DND-41 (cell line): Measurements from ENCODE around the gene SFT2D2.

Experiments
- EZH2 ChIP-seq: IDR thresholded peaks from 3 replicates; pipeline ENCODE4 v1.6.1; 2012; ENCODE audit warnings: borderline replicate concordance, low read depth, mild to moderate bottlenecking, moderate library complexity, low read length, inconsistent platforms; ENCODE audit not compliant: severe bottlenecking
- TF ChIP-seq, protein P1 (sequence below): IDR thresholded peaks from 2 replicates; pipeline ENCODE4 v1.5.1; 2012; ENCODE audit warnings: borderline replicate concordance, low read length, moderate library complexity, mild to moderate bottlenecking; ENCODE audit not compliant: poor library complexity, severe bottlenecking; ENCODE audit errors: extremely low read depth

DNA sequence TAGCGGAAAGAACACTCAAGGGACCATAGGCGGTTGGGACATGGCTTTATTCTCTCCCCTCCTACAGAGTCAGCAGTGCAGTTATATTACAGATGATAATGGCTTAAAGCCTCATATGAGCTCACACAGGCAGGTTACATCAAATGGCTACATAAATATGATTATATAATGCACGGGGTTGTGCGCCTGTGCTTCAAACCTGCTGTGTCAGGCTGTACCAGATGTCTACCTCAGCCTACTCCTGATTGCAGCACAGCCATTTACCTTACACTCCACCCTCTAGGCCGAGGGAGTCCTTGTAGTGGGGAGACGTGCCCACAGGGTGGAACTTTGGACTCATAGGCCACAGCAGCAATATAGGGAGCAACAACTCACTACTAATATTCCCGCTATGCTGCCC is 38.5 kb downstream of the SFT2D2 start:
- TF ChIP-seq EZH2 = no peak
- TF ChIP-seq, protein P1, sequence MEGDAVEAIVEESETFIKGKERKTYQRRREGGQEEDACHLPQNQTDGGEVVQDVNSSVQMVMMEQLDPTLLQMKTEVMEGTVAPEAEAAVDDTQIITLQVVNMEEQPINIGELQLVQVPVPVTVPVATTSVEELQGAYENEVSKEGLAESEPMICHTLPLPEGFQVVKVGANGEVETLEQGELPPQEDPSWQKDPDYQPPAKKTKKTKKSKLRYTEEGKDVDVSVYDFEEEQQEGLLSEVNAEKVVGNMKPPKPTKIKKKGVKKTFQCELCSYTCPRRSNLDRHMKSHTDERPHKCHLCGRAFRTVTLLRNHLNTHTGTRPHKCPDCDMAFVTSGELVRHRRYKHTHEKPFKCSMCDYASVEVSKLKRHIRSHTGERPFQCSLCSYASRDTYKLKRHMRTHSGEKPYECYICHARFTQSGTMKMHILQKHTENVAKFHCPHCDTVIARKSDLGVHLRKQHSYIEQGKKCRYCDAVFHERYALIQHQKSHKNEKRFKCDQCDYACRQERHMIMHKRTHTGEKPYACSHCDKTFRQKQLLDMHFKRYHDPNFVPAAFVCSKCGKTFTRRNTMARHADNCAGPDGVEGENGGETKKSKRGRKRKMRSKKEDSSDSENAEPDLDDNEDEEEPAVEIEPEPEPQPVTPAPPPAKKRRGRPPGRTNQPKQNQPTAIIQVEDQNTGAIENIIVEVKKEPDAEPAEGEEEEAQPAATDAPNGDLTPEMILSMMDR = no peak
